Adrenal gland (tissue), 12 donors: ENCODE measurements around the gene NFIC. TPM values are rescaled to one million over a fixed set of nuclear protein-coding genes. Genes with fewer than 3 reads are reported as not detected.

ENCODE experiments used
- DNase-seq, 7 donors: peaks; one replicate each; pipeline ENCODE4 v3.0.0-alpha.2; 2019 to 2020
- H3K27ac ChIP-seq, 5 donors: fragments of 200-600 bp; sonication (generic) in 4 of 5; 1 replicate in 3 of 5; 2 replicates in 2 of 5; pipeline versions ENCODE4 v1.5.1 to v1.8.0; 2016 to 2020; ENCODE audit warnings: mild to moderate bottlenecking in 1 of 5
- H3K27me3 ChIP-seq: fragments of 200-600 bp; 2 replicates; pipeline ENCODE4 v1.8.0; 2021
- H3K36me3 ChIP-seq, 2 donors: fragments of 200-600 bp; replicated peaks in 1 of 2; 1 replicate in 1 of 2; 2 replicates in 1 of 2; pipeline versions ENCODE4 v1.5.1 to v1.8.0; 2018 to 2022
- H3K4me1 ChIP-seq, 2 donors: fragments of 200-600 bp; replicated peaks in 1 of 2; 1 replicate in 1 of 2; 2 replicates in 1 of 2; pipeline versions ENCODE4 v1.5.1 to v1.8.0; 2018 to 2021
- H3K4me3 ChIP-seq, 4 donors: fragments of 200-600 bp; sonication (generic) in 3 of 4; one replicate each; pipeline ENCODE4 v1.5.1; 2016 to 2018
- H3K9me3 ChIP-seq, 3 donors: fragments of 200-600 bp; sonication (generic) in 1 of 3; replicated peaks in 1 of 3; 1 replicate in 2 of 3; 2 replicates in 1 of 3; pipeline versions ENCODE4 v1.5.1 to v1.8.0; 2016 to 2021
- CTCF ChIP-seq, 6 experiments: fragments of 450-650 bp in 4 of 6; fragments of 200-600 bp in 2 of 6; sonication (generic) in 1 of 6; IDR thresholded peaks; 1 replicate in 5 of 6; 2 replicates in 1 of 6; pipeline versions ENCODE4 v1.5.1 to v1.8.0; 2016 to 2021; ENCODE audit warnings: antibody characterized with exemption in 6 of 6, mild to moderate bottlenecking in 2 of 6, moderate library complexity in 1 of 6
- POLR2A ChIP-seq, 2 donors: fragments of 450-650 bp; IDR thresholded peaks; one replicate each; pipeline ENCODE4 v1.6.1; 2017; ENCODE audit warnings: antibody characterized with exemption in 2 of 2, mild to moderate bottlenecking in 2 of 2, moderate library complexity in 1 of 2
- WGBS, 4 donors: extraction: QIAGEN DNeasy Blood & Tissue Kit in 2 of 4; methylation state at CpG; one replicate each; pipeline versions ENCODE4 v1.1.5 to v1.1.7; 2013 to 2017; 5-methylcytosine and 5-hydroxymethylcytosine counted together
- intact Hi-C, 2 donors: fragments of 100-400 bp; cut with DNase I; formaldehyde crosslinking; loops; one replicate each; pipeline versions ENCODE4 v1.14.1 to v1.15.0; 2022 to 2023
- polyA plus RNA-seq, 3 donors: library from polyadenylated mRNA; stranded (reverse); fragments of 200-250 nt in 2 of 3; fragments of 350-450 nt in 1 of 3; fragmentation: Illumina TruSeq in 1 of 3; extraction: RNeasy Lipid Tissue Mini Kit (QIAGEN cat#74804) in 1 of 3; gene quantifications; one replicate each; pipeline ENCODE4 v1.2.3, GENCODE V29; 2013 to 2014
- total RNA-seq, 9 donors: library from RNA; depleted of rRNA in 4 of 9; stranded (reverse); fragments of >200 nt in 4 of 9; fragments of 120-200 nt in 1 of 9; fragmentation: NEBNext Ultra II Directional in 1 of 9; extraction: Animal tissue kit (Norgen Biotek cat#: 25700) in 1 of 9; gene quantifications; one replicate each; pipeline versions ENCODE4 v1.1.0 to v1.2.4, GENCODE V29; 2013 to 2023
- donor health status: healthy with polysubstance abuse.
- donor health status: Bipolar disorder and iron deficiency.
- donor health status: DM: yes; HTN: yes; CAD: no.
- donor health status: DM: no; HTN: no; CAD: no.
- donor health status: DM: no; HTN: no; CAD: no.
- donor health status: DM: yes; HTN: yes; CAD: no.

NFIC gene
- total and polyA plus RNA-seq, 12 donors: 3.5 to 329 (median 171) TPM

GRCh38 chr19:3320354-3320670 lies 46.1 kb upstream of the NFIC start:
- WGBS, 4 donors: 50 to 81% (median 61%) methylated on average over 5 to 29 of the region's 29 CpGs
- Histone ChIP-seq H3K36me3 (no peaks in the 10 kb centered on the region), H3K27me3 (peaks cover 5% of the 10 kb centered on the region), H3K4me1 (no peaks in the 10 kb centered on the region), H3K9me3 (no peaks in the 10 kb centered on the region), H3K27ac (no peak overlapping the region), H3K4me3 (no peak overlapping the region)
- intact Hi-C loops: loop anchor here in 1 of 2 donors (5.0 kb wide), 1 partner anchor 152 kb away; no protein-coding TSS in a partner anchor
- no peak for DNase-seq
- no peak for TF ChIP-seq POLR2A (IDR thresholded peaks at IDR 0.05)
- TF ChIP-seq CTCF (IDR thresholded peaks at IDR 0.05): no peak

- intact Hi-C loops: loop anchor here in 1 of 2 donors (5.0 kb wide), 1 partner anchor 151 kb away; no protein-coding TSS in a partner anchor
- Histone ChIP-seq H3K4me1 (no peaks in the 10 kb centered on the region), H3K27ac (no peak overlapping the region), H3K36me3 (no peaks in the 10 kb centered on the region), H3K4me3 (no peak overlapping the region), H3K27me3 (peaks cover 5% of the 10 kb centered on the region), H3K9me3 (no peaks in the 10 kb centered on the region)
- DNase-seq: no peak
- TF ChIP-seq CTCF (IDR thresholded peaks at IDR 0.05) (no peak), POLR2A (IDR thresholded peaks at IDR 0.05) (no peak)
- WGBS, 4 donors: 37 to 55% (median 51%) methylated on average over 8 of the region's 8 CpGs
Measured at GRCh38 chr19:3320853-3321252, 45.5 kb upstream of the NFIC start.

- Histone ChIP-seq H3K27me3 (peaks cover 5% of the 10 kb centered on the region), H3K36me3 (no peaks in the 10 kb centered on the region), H3K4me3 (no peak overlapping the region), H3K27ac (no peak overlapping the region), H3K9me3 (no peaks in the 10 kb centered on the region), H3K4me1 (no peaks in the 10 kb centered on the region)
- intact Hi-C loops: loop anchor here (2.0 to 5.0 kb wide), 2 partner anchors 151 to 153 kb away; no protein-coding TSS in a partner anchor
- no peak for TF ChIP-seq CTCF (IDR thresholded peaks at IDR 0.05)
- no peak for TF ChIP-seq POLR2A (IDR thresholded peaks at IDR 0.05)
- WGBS, 4 donors: 61 to 71% (median 68%) methylated on average over 6 of the region's 6 CpGs
- DNase-seq: no peak
Measured at GRCh38 chr19:3321696-3322095, 44.7 kb upstream of the NFIC start.

- no peaks in the 10 kb centered on the region for H3K9me3 ChIP-seq
- H3K27ac ChIP-seq: no peak overlapping the region
- no peak for DNase-seq
- intact Hi-C loops: loop anchor here (2.0 to 5.0 kb wide), 2 partner anchors 150 to 152 kb away; no protein-coding TSS in a partner anchor
- 77 to 81% (median 79%) methylated on average over 6 of the region's 6 CpGs for WGBS, 4 donors
- no peaks in the 10 kb centered on the region for H3K36me3 ChIP-seq
- H3K4me1 ChIP-seq: no peaks in the 10 kb centered on the region
- H3K4me3 ChIP-seq: no peak overlapping the region
- no peaks in the 10 kb centered on the region for H3K27me3 ChIP-seq
- no peak for TF ChIP-seq POLR2A (IDR thresholded peaks at IDR 0.05)
- TF ChIP-seq CTCF (IDR thresholded peaks at IDR 0.05): no peak
Measured at GRCh38 chr19:3322199-3322978, 44.0 kb upstream of the NFIC start.
